ENCODE measurements around the gene LBHD2.

DNA sequence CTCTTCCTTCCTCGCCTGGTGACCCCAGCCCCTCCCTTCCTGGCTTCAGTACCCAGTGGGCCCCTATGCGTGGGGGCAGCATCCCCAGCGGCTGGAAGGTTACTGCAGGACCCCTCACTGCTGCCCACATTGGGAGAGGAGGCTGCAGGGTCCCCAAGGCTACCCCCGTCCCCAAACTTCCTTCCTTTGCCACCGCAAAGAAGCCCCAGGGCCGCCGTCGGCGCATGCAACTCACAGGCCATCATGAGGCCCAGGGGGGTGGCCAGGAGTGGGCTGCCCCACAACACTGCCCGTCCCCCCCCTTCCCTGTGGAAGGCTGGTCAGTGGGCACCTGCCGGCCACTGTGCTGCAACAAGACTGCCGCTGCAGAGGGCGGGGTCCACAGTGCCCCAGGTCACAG is 29.8 kb downstream of the LBHD2 start:
- TF ChIP-seq, protein P1, sequence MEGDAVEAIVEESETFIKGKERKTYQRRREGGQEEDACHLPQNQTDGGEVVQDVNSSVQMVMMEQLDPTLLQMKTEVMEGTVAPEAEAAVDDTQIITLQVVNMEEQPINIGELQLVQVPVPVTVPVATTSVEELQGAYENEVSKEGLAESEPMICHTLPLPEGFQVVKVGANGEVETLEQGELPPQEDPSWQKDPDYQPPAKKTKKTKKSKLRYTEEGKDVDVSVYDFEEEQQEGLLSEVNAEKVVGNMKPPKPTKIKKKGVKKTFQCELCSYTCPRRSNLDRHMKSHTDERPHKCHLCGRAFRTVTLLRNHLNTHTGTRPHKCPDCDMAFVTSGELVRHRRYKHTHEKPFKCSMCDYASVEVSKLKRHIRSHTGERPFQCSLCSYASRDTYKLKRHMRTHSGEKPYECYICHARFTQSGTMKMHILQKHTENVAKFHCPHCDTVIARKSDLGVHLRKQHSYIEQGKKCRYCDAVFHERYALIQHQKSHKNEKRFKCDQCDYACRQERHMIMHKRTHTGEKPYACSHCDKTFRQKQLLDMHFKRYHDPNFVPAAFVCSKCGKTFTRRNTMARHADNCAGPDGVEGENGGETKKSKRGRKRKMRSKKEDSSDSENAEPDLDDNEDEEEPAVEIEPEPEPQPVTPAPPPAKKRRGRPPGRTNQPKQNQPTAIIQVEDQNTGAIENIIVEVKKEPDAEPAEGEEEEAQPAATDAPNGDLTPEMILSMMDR (IDR thresholded peaks at IDR 0.05; ENCODE audit: insufficient read depth, low read length, poor library complexity, severe bottlenecking) = no peak
- TF ChIP-seq EZH2phosphoT487 (conservative IDR thresholded peaks at IDR 0.05; ENCODE audit: low read length) = no peak
